Vagina (tissue), 2 donors: Measurements from ENCODE around the gene STX1B. TPM values are rescaled to one million over a fixed set of nuclear protein-coding genes. Genes with fewer than 3 reads are reported as not detected.
"Not testable (repeated sequence)": the region's sequence is repeated elsewhere in the genome, so short reads cannot be mapped to it uniquely, and the experiment has no call there.

Experiments
- DNase-seq, 2 donors: peaks; one replicate each; pipeline ENCODE4 v3.0.0-alpha.2; 2017; ENCODE audit errors: extremely low spot score in 2 of 2
- H3K27ac ChIP-seq: fragments of 200-600 bp; sonication (generic); one replicate; pipeline ENCODE4 v1.5.1; 2019
- H3K27me3 ChIP-seq: fragments of 200-600 bp; sonication (generic); one replicate; pipeline ENCODE4 v1.5.1; 2019
- H3K36me3 ChIP-seq, 2 donors: fragments of 200-600 bp; sonication (generic); one replicate each; pipeline ENCODE4 v1.5.1; 2017 to 2019
- H3K4me1 ChIP-seq: fragments of 200-600 bp; sonication (generic); one replicate; pipeline ENCODE4 v1.5.1; 2019
- H3K4me3 ChIP-seq, 2 donors: fragments of 200-600 bp; sonication (generic); 1 replicate in 1 of 2; 2 replicates in 1 of 2; pipeline ENCODE4 v1.5.1; 2016 to 2019
- H3K9me3 ChIP-seq: fragments of 200-600 bp; sonication (generic); one replicate; pipeline ENCODE4 v1.5.1; 2019
- POLR2A ChIP-seq, 2 donors: fragments of 450-650 bp; IDR thresholded peaks; one replicate each; pipeline ENCODE4 v1.6.1; 2017; ENCODE audit warnings: antibody characterized with exemption in 2 of 2, mild to moderate bottlenecking in 2 of 2, moderate library complexity in 2 of 2
- POLR2AphosphoS5 ChIP-seq, 2 donors: sonication (generic); formaldehyde crosslinking; IDR thresholded peaks; one replicate each; pipeline ENCODE4 v1.9.0; 2017; ENCODE audit warnings: antibody characterized with exemption in 2 of 2, mild to moderate bottlenecking in 2 of 2, low read depth in 1 of 2; ENCODE audit not compliant: insufficient read depth in 1 of 2
- intact Hi-C: fragments of 100-400 bp; cut with DNase I; formaldehyde crosslinking; loops from one replicate; pipeline ENCODE4 v1.15.1; 2023
- total RNA-seq: library from RNA; depleted of rRNA; stranded (reverse); fragments of >200 nt; gene quantifications from one replicate; pipeline ENCODE4 v1.2.3, GENCODE V29; 2016
- TF ChIP-seq, protein P1 (sequence below), 3 experiments: fragments of 450-650 bp in 2 of 3; fragments of 200-600 bp in 1 of 3; sonication (generic) in 1 of 3; IDR thresholded peaks; one replicate each; pipeline ENCODE4 v1.5.1; 2017 to 2019; ENCODE audit warnings: antibody characterized with exemption in 3 of 3, mild to moderate bottlenecking in 2 of 3, moderate library complexity in 2 of 3

The STX1B gene
- total RNA-seq, 1 donor from 2014 or later: 4.7 TPM

DNA sequence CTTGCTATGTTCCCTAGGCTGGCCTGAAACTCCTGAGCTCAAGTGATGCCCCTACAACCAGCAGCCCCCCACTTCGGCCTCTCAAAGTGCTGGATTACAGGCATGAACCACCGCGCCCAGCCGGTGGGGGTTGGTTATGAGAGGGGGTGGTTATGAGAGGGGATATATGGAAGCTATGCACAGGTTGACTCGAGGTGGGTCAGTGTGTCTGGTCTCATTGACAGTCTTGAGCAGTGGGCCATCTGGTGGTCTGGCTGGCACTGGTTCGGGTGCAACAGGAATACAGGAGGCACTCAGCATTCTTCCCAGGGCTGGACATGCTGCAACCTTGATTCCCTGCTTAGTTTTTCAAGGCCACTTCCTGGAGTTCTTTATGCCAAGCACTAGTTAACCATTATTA, 5.6 kb upstream of the STX1B start:
- intact Hi-C loops: no loop called here
- Histone ChIP-seq H3K27ac (no peak overlapping the region), H3K4me3 (no peak overlapping the region), H3K9me3 (no peaks in the 10 kb centered on the region), H3K4me1 (no peaks in the 10 kb centered on the region), H3K27me3 (no peaks in the 10 kb centered on the region), H3K36me3 (no peaks in the 10 kb centered on the region)
- TF ChIP-seq, protein P1, sequence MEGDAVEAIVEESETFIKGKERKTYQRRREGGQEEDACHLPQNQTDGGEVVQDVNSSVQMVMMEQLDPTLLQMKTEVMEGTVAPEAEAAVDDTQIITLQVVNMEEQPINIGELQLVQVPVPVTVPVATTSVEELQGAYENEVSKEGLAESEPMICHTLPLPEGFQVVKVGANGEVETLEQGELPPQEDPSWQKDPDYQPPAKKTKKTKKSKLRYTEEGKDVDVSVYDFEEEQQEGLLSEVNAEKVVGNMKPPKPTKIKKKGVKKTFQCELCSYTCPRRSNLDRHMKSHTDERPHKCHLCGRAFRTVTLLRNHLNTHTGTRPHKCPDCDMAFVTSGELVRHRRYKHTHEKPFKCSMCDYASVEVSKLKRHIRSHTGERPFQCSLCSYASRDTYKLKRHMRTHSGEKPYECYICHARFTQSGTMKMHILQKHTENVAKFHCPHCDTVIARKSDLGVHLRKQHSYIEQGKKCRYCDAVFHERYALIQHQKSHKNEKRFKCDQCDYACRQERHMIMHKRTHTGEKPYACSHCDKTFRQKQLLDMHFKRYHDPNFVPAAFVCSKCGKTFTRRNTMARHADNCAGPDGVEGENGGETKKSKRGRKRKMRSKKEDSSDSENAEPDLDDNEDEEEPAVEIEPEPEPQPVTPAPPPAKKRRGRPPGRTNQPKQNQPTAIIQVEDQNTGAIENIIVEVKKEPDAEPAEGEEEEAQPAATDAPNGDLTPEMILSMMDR (IDR thresholded peaks at IDR 0.05): no peak
- TF ChIP-seq POLR2A (IDR thresholded peaks at IDR 0.05) (no peak), POLR2AphosphoS5 (IDR thresholded peaks at IDR 0.05; ENCODE audit: insufficient read depth in 1 of 2, low read depth in 1 of 2) (no peak)
- DNase-seq: no peak

DNA sequence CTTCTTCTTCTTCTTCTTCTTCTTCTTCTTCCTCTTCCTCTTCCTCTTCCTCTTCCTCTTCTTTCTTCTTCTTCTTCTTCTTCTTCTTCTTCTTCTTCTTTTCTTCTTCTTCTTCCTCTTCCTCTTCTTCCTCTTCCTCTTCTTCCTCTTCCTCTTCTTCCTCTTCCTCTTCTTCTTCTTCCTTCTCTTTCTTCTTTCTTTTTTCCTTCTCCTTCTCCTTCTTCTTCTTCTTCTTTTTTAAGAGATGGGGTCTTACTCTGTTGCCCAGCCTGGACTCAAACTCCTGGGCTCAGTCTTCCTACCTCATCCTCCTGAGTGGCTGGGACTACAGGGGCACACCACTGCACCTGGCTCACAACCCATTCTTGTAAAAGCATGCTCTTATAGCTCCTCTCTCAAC, 2.9 kb upstream of the STX1B start:
- not testable (repeated sequence) for H3K27ac ChIP-seq, H3K4me1 ChIP-seq, DNase-seq, H3K9me3 ChIP-seq, H3K4me3 ChIP-seq, H3K27me3 ChIP-seq, H3K36me3 ChIP-seq
- intact Hi-C loops: loop anchor here (2.0 kb wide), 1 partner anchor 54 kb away; no protein-coding TSS in a partner anchor

DNA sequence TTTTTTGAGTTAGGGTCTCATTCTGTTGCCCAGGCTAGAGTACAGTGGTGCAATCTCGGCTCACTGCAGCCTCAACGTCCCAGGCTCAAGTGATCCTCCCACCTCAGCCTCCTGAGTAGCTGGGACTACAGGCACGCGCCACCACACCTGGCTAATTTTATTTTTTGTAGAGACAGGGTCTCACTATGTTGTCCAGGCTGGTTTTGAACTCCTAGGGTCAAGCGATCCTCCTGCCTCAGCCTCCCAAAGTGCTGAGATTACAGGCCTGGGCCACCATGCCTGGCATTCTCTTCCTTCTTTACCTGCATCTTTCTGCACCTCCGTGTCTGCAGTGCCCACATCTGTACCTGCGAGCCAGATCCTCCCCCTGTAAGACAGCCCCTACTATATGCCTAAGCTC, 1.4 kb upstream of the STX1B start:
- not testable (repeated sequence) for H3K27me3 ChIP-seq, H3K4me3 ChIP-seq, H3K27ac ChIP-seq, H3K9me3 ChIP-seq, DNase-seq, H3K4me1 ChIP-seq, H3K36me3 ChIP-seq
- intact Hi-C loops: loop anchor here (2.0 kb wide), 1 partner anchor 55 kb away; no protein-coding TSS in a partner anchor

DNA sequence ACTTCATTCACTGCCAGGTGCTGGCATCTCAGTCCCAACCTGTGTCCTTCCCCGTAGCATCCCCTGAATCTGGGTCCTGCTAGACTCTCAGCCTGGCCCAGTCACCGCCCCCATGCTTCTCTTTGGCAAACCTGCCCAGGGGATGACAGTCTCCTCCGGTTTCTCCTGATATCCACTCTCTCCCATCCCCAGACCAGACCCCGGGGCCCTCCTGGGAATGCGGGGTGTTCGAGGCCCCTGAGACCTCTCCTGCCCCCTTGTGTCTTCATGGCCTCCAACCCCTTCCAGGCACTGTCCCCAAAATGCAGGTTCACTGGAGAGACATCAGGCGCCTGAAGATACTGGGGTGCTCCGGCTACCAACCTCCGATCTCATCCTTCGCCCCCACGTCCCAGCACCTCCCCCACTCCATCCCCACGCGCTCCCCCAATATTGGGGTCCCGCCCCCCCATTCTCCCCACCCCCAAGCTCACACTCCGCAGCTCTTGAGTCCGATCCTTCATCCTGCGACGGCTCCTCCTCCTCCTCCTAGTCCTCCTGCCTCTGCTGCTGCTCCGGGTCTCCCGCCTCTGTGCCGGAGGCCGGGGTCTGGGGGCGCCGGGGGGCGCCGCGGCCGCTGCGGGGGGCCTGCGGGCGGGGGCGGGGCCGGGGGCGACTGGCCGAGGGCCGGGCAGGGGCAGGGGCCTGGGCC, 399 bp downstream of the STX1B start:
- no peak overlapping the region for H3K27ac ChIP-seq
- no peaks in the 10 kb centered on the region for H3K36me3 ChIP-seq
- H3K27me3 ChIP-seq: no peaks in the 10 kb centered on the region
- intact Hi-C loops: no loop called here
- H3K4me1 ChIP-seq: peaks cover 5% of the 10 kb centered on the region
- no peak for DNase-seq
- peak overlapping the region in 1 of 2 donors; percentile 44 for H3K4me3 ChIP-seq
- H3K9me3 ChIP-seq: no peaks in the 10 kb centered on the region
- TF ChIP-seq POLR2A (IDR thresholded peaks at IDR 0.05) (no peak), POLR2AphosphoS5 (IDR thresholded peaks at IDR 0.05; ENCODE audit: insufficient read depth in 1 of 2, low read depth in 1 of 2) (no peak)
- TF ChIP-seq, protein P1 (IDR thresholded peaks at IDR 0.05): no peak

DNA sequence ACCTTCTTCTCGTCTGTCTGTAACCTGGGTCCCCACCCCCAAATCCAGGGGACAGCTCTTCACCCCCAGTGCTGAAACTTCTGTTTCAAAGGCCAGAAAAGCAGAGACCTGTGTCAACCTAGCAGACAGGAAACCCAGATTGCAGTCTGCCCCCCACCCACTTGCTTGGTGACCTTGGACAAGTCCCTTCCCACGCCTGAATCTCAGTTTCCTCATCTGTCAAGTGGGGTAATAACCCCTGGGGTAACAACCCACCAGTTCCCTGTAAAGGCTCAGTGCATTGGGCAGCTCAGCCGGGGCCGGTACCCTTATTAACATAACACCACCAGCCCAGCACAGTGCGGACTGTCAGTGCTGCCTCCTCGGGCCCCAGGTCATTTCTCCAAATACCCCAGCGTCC, 1.3 kb downstream of the STX1B start:
- Histone ChIP-seq H3K27ac (no peak overlapping the region), H3K4me1 (peaks cover 5% of the 10 kb centered on the region), H3K27me3 (no peaks in the 10 kb centered on the region), H3K4me3 (no peak overlapping the region), H3K36me3 (no peaks in the 10 kb centered on the region), H3K9me3 (no peaks in the 10 kb centered on the region)
- intact Hi-C loops: no loop called here
- no peak for DNase-seq
- TF ChIP-seq POLR2A (IDR thresholded peaks at IDR 0.05) (no peak), POLR2AphosphoS5 (IDR thresholded peaks at IDR 0.05; ENCODE audit: insufficient read depth in 1 of 2, low read depth in 1 of 2) (no peak)
- TF ChIP-seq, protein P1 (IDR thresholded peaks at IDR 0.05): no peak

DNA sequence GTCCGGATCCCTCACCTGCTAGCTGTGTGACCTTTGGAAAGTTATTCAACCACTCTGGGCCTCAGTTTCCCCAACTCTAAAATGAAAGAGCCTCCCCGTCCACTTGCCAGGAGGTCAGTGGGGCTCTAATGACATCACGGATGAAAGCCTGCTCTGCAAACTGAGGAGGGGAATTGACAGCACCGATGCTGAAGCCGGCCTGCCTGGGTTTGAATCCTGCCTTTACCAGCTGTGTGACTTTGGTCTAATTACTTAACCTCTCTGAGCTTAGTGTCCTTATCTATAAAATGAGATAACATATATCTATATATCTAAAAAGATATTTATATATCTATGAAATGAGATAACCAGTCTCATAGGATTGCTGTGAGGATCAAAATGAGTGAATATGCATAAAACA, 1.9 kb downstream of the STX1B start:
- DNase-seq: no peak
- Histone ChIP-seq H3K9me3 (no peaks in the 10 kb centered on the region), H3K4me1 (peaks cover 5% of the 10 kb centered on the region), H3K27me3 (no peaks in the 10 kb centered on the region), H3K36me3 (no peaks in the 10 kb centered on the region), H3K4me3 (no peak overlapping the region), H3K27ac (no peak overlapping the region)
- intact Hi-C loops: no loop called here
- TF ChIP-seq POLR2AphosphoS5 (IDR thresholded peaks at IDR 0.05; ENCODE audit: insufficient read depth in 1 of 2, low read depth in 1 of 2): no peak
- TF ChIP-seq, protein P1 (IDR thresholded peaks at IDR 0.05): no peak
- no peak for TF ChIP-seq POLR2A (IDR thresholded peaks at IDR 0.05)
